Common myeloid progenitor, CD34-positive (primary cell): ENCODE results near the gene BTRC. TPM values are rescaled to one million over a fixed set of nuclear protein-coding genes. Genes with fewer than 3 reads are reported as not detected.
A peak's percentile ranks its signal among the peaks of the same experiment; 100 is the strongest.

Experiments
- CTCF ChIA-PET: fragments of 350-600 bp; sonication (Branson Sonifier 250); formaldehyde crosslinking; loops from one replicate; lab custom pipeline; 2021; ENCODE audit warnings: antibody characterized with exemption; lab: Charles Lee
- POLR2A ChIA-PET: fragments of 350-600 bp; sonication (Branson Sonifier 250); formaldehyde crosslinking; loops from one replicate; lab custom pipeline; 2021; ENCODE audit warnings: antibody characterized with exemption; lab: Charles Lee
- DNase-seq, 3 donors: peaks; one replicate each; pipeline versions ENCODE4 v3.0.0 to v3.0.0-alpha.2; 2013
- H3K27ac ChIP-seq, 2 experiments: 1 replicate in 1 of 2; 2 replicates in 1 of 2; pipeline ENCODE4 v1.7.0; 2013; ENCODE audit warnings: inconsistent platforms in 2 of 2, low read length in 2 of 2, mild to moderate bottlenecking in 2 of 2, low read depth in 1 of 2, moderate library complexity in 1 of 2; ENCODE audit not compliant: severe bottlenecking in 2 of 2, insufficient read depth in 1 of 2, poor library complexity in 1 of 2
- H3K27me3 ChIP-seq, 5 experiments: replicated peaks in 2 of 5; 1 replicate in 3 of 5; 2 replicates in 2 of 5; pipeline versions ENCODE4 v1.6.1 to v1.7.0; 2013; ENCODE audit warnings: low read length in 4 of 5, mild to moderate bottlenecking in 2 of 5, moderate library complexity in 2 of 5, inconsistent platforms in 1 of 5; ENCODE audit not compliant: insufficient read depth in 5 of 5, control insufficient read depth in 4 of 5
- H3K36me3 ChIP-seq, 4 experiments: 1 replicate in 2 of 4; 2 replicates in 2 of 4; pipeline versions ENCODE4 v1.6.1 to v1.7.0; 2013; ENCODE audit warnings: low read length in 3 of 4, control low read depth in 1 of 4, mild to moderate bottlenecking in 1 of 4; ENCODE audit not compliant: control insufficient read depth in 4 of 4, insufficient read depth in 4 of 4
- H3K4me1 ChIP-seq, 4 experiments: 1 replicate in 3 of 4; 2 replicates in 1 of 4; pipeline versions ENCODE4 v1.6.1 to v1.7.1; 2013; ENCODE audit warnings: low read length in 3 of 4, mild to moderate bottlenecking in 3 of 4, control low read depth in 1 of 4, inconsistent platforms in 1 of 4, moderate library complexity in 1 of 4; ENCODE audit not compliant: control insufficient read depth in 4 of 4, insufficient read depth in 4 of 4; ENCODE audit errors: control extremely low read depth in 1 of 4
- H3K4me3 ChIP-seq, 7 experiments: 1 replicate in 4 of 7; 2 replicates in 3 of 7; pipeline versions ENCODE4 v1.5.1 to v1.7.0; 2013; ENCODE audit warnings: mild to moderate bottlenecking in 7 of 7, low read length in 6 of 7, moderate library complexity in 6 of 7, inconsistent platforms in 2 of 7, low read depth in 2 of 7, control low read depth in 1 of 7; ENCODE audit not compliant: insufficient read depth in 4 of 7, control insufficient read depth in 1 of 7; ENCODE audit errors: extremely low read depth in 1 of 7
- H3K9me3 ChIP-seq, 5 experiments: 1 replicate in 4 of 5; 2 replicates in 1 of 5; pipeline versions ENCODE4 v1.6.1 to v1.7.1; 2013; ENCODE audit warnings: low read length in 4 of 5, mild to moderate bottlenecking in 2 of 5, inconsistent platforms in 1 of 5, low read depth in 1 of 5, moderate library complexity in 1 of 5; ENCODE audit not compliant: control insufficient read depth in 4 of 5, insufficient read depth in 2 of 5; ENCODE audit errors: control extremely low read depth in 1 of 5
- WGBS: methylation state at CpG from one replicate; pipeline ENCODE4 v1.1.5; 2013; ENCODE audit not compliant: insufficient coverage; 5-methylcytosine and 5-hydroxymethylcytosine counted together
- polyA plus RNA-seq: library from polyadenylated mRNA; unstranded; fragments of 120-200 nt; gene quantifications from one replicate; pipeline ENCODE4 v1.2.1, GENCODE V29; 2013

The BTRC gene
- 7.0 TPM for polyA plus RNA-seq

DNA sequence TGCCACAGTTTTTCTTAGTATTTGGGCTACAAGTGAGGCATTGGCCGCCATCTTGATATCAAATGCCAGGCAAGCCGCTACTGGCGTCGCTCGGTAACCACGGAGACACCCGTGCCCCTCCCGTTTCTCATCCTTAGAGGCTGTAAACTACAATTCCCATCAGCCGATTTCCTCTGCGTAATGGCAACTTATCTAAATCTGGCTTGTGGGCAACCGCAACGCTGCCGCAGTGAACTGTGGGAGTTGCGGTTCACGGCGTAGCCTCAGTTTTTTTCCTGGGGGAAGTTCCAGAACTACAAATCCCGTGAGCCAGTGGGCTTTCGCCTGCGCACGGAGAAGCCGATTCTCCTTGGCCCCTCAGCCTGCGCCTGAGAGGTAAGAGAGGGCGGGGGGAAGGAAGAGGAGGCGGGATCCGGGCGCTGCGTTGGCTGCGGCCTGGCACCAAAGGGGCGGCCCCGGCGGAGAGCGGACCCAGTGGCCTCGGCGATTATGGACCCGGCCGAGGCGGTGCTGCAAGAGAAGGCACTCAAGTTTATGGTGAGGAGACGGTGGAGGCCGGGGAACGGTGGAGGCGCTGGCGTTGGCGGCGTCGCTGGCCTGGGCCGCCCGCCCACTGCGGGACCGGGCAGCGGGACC, at the start of gene BTRC:
BTRC (plus strand) TSS at position 474 of the 636 bp plus-strand sequence; CDS start at position 490, 16 bp downstream.
- H3K27me3 ChIP-seq = peaks cover 2 to 8% (median 5%) of the 10 kb centered on the region in 5 experiments
- no peaks in the 10 kb centered on the region for H3K9me3 ChIP-seq
- peaks cover 0 to 3% (median 0%) of the 10 kb centered on the region in 4 experiments for H3K36me3 ChIP-seq
- peak within 1 kb of the TSS; percentile 73 to 96 (median 90) for H3K4me3 ChIP-seq
- peak within 1 kb of the TSS; percentile 74 to 84 for H3K27ac ChIP-seq
- DNase-seq = peak; percentile 99 to 100 (median 100)
- POLR2A ChIA-PET = interaction anchor here (0.6 kb wide), 1 partner anchor 99 kb away, joined by 3 read pairs; no protein-coding TSS in a partner anchor
- CTCF ChIA-PET = interaction anchor here (0.9 to 2.0 kb wide), 3 partner anchors 13 to 32 kb away, joined by 3 to 8 read pairs (median 5); no protein-coding TSS in a partner anchor
- under 1% methylated on average over 43 of the region's 50 CpGs for WGBS
- H3K4me1 ChIP-seq = peaks cover 6 to 16% (median 13%) of the 10 kb centered on the region in 4 experiments

DNA sequence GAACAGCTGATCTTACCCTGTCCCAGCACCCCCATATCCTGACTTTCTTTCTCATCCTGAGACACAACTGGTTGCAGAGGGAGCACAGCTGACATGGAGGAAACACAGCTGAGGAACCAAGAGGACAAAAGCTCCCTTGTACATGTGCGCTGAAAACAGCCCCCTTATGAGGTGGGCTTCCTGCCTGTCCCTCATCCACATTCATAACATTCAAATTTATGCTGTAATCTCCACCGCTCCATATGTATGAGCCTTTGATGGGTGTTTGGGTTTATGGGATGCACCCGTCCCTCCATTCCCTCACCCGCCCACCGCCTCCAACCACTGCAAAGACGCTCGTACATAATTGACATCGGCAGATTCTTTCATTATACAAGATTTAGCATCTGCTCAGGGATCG, 49.6 kb upstream of the BTRC start:
- Histone ChIP-seq H3K27me3 (peaks cover 5 to 64% (median 10%) of the 10 kb centered on the region in 5 experiments), H3K36me3 (no peaks in the 10 kb centered on the region), H3K9me3 (no peaks in the 10 kb centered on the region), H3K4me3 (no peak overlapping the region), H3K4me1 (no peaks in the 10 kb centered on the region), H3K27ac (no peak overlapping the region)
- 100% methylated on average over 4 of the region's 9 CpGs for WGBS
- CTCF ChIA-PET = interaction anchor here (1.1 to 7.8 kb wide), 10 partner anchors 8 to 266 kb away, joined by 3 to 55 read pairs (median 8); no protein-coding TSS in a partner anchor
- DNase-seq = no peak
- POLR2A ChIA-PET = no interaction called here

DNA sequence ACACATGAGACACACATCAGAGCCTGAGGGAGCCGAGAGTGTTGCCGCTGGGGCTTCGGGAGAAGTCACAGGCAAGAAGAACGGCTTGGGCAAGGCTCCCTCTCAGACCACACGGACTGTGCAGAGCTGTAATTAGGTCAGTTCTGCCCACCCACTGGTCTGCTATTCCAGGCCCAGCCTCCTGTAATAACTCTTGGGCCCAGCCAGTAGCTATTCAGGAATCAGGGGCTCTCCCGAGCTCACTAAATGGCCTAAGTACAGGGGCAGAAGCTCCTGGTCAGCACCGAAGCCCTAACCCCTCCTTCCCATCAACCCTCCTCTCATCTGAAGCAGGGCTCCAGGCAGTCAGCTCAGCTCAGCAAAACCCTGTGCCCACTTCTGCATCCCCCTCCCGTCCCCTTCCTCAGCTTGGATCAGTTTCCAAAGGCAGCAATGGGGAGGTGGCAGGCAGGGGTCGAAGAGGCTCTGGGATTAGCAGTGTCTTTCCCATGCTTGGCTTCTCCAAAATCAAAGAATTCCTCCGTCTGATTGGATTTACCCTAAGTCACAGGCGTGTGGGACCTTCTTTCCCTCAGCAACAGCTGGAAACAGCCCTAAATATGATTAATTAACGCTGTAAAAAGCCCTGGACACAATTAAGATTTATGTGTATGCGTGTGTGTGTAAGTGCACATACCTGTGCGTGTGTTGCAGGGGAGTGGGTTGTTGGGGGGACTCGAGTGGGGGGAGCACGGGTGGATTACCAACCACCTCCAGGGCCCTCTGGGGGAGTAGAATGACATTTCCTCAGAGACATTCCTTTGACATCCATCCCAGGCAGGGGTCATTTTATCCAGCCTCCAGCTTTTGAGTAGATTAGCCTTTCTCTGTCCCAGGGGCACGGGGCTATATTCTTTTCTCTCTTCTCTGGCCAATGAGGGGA, 48.4 kb upstream of the BTRC start:
- no peak for DNase-seq
- ChIA-PET CTCF (interaction anchor here (0.5 to 4.4 kb wide), 7 partner anchors 8 to 265 kb away, joined by 3 to 31 read pairs (median 5); no protein-coding TSS in a partner anchor), POLR2A (no interaction called here)
- Histone ChIP-seq H3K27ac (no peak overlapping the region), H3K4me1 (peaks cover 0 to 3% (median 1%) of the 10 kb centered on the region in 4 experiments), H3K27me3 (peaks cover 5 to 69% (median 14%) of the 10 kb centered on the region in 5 experiments), H3K9me3 (no peaks in the 10 kb centered on the region), H3K4me3 (no peak overlapping the region), H3K36me3 (no peaks in the 10 kb centered on the region)
- WGBS = 81% methylated on average over 14 of the region's 17 CpGs

DNA sequence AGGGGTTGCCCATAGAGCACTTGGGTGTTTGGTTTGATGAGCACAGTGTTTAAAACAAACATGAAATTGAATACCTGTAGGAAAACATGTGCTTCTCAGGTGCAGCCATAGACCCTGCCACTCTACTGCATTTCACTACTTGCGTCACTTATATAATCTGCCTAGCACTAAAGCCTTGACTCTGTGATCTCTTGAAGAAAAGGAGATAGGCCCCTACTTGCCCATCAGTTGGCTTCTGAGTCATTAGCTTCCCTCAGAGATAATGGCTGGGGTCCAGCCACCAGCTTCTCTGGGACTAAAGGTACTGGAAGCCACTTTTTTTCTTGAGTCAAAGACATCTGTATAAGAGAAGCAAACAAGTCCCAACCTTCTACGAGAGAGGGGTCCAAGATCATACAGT, 45.9 kb upstream of the BTRC start:
- H3K4me1 ChIP-seq = peaks cover 0 to 8% (median 2%) of the 10 kb centered on the region in 4 experiments
- ChIA-PET POLR2A (interaction anchor here (0.6 kb wide), 1 partner anchor 67 kb away, joined by 5 read pairs; no protein-coding TSS in a partner anchor), CTCF (interaction anchor here (0.7 to 6.2 kb wide), 6 partner anchors 124 to 263 kb away, joined by 3 to 28 read pairs (median 4); no protein-coding TSS in a partner anchor)
- no peak for DNase-seq
- H3K36me3 ChIP-seq = no peaks in the 10 kb centered on the region
- WGBS = 79% methylated on average over 2 of the region's 2 CpGs
- peaks cover 8 to 83% (median 20%) of the 10 kb centered on the region in 5 experiments for H3K27me3 ChIP-seq
- H3K27ac ChIP-seq = no peak overlapping the region
- H3K4me3 ChIP-seq = no peak overlapping the region
- no peaks in the 10 kb centered on the region for H3K9me3 ChIP-seq

DNA sequence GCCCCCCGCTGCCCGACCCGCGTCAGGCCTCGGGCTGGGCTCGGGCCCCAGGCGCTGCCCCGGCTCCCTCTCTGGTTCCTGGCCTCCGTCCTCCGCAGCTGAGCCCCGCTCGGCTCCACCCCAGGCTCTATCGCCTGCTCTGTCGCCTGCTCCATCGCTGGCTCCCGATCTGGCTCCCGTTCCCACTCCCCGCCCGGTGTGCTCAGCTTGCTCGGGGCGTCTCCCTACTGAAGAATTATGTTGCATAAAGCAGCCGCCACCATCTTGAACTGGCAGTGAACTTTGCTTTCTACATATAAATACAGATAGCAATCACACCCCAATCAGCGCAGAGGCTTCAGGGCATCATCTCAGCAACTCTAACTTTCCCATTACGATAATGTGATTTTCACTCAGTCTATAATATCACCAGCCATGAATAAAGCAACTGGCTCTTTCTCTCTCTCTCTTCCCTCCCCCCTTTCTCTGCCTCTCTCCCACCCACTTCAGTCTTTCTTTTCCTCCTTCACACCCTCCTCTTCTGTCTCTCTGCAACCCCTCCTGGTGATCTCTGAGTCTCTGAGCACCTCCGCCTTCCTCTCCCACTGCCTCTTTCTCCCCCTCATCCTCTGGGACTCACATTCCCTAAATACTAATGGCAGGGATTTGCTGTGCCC, 43.3 kb upstream of the BTRC start:
- H3K4me3 ChIP-seq = peak overlapping the region in 3 of 7 experiments; percentile 12 to 36 (median 17)
- H3K9me3 ChIP-seq = no peaks in the 10 kb centered on the region
- POLR2A ChIA-PET = no interaction called here
- no peak overlapping the region for H3K27ac ChIP-seq
- H3K27me3 ChIP-seq = peaks cover 10 to 75% (median 20%) of the 10 kb centered on the region in 5 experiments
- H3K36me3 ChIP-seq = no peaks in the 10 kb centered on the region
- WGBS = 21% methylated on average over 25 of the region's 25 CpGs
- CTCF ChIA-PET = interaction anchor here (0.7 to 6.2 kb wide), 2 partner anchors 9 to 130 kb away, joined by 3 to 28 read pairs; no protein-coding TSS in a partner anchor
- peaks cover 0 to 8% (median 2%) of the 10 kb centered on the region in 4 experiments for H3K4me1 ChIP-seq
- peak in 2 of 3 donors; percentile 12 to 25 for DNase-seq
